GM12878 (cell line): Measurements from ENCODE around the gene TCEAL1. TPM values are rescaled to one million over a fixed set of nuclear protein-coding genes. Genes with fewer than 3 reads are reported as not detected.

Source experiments
- ATF7 ChIP-seq: fragments of 450-650 bp; IDR thresholded peaks from 2 replicates; pipeline ENCODE4 v1.6.1; 2016; ENCODE audit warnings: low read depth, mild to moderate bottlenecking
- BHLHE40 ChIP-seq, 2 experiments: fragments of 450-650 bp in 1 of 2; IDR thresholded peaks; 2 replicates each; pipeline ENCODE4 v1.6.1; 2011 to 2017; ENCODE audit warnings: low read depth in 2 of 2, borderline replicate concordance in 1 of 2, improper control_type of control experiment in 1 of 2, low read length in 1 of 2, mild to moderate bottlenecking in 1 of 2
- FOS ChIP-seq: IDR thresholded peaks from 3 replicates; pipeline ENCODE4 v1.6.1; 2011; ENCODE audit warnings: borderline replicate concordance; ENCODE audit not compliant: insufficient read length; ENCODE audit errors: extremely low read depth
- IKZF2 ChIP-seq, 2 experiments: fragments of 450-650 bp; IDR thresholded peaks; 2 replicates each; pipeline ENCODE4 v1.6.1; 2017; ENCODE audit warnings: mild to moderate bottlenecking in 2 of 2, moderate library complexity in 2 of 2
- JUND ChIP-seq: IDR thresholded peaks from 2 replicates; pipeline ENCODE4 v1.6.1; 2012; ENCODE audit warnings: low read depth, mild to moderate bottlenecking, low read length, improper control_type of control experiment, moderate library complexity
- MXI1 ChIP-seq: fragments of 150-350 bp; IDR thresholded peaks from 2 replicates; pipeline ENCODE4 v1.6.1; 2011; ENCODE audit warnings: low read depth, mild to moderate bottlenecking, inconsistent platforms, low read length, improper control_type of control experiment
- NBN ChIP-seq: fragments of 450-650 bp; IDR thresholded peaks from 2 replicates; pipeline ENCODE4 v1.6.1; 2016
- POLR2A ChIP-seq: IDR thresholded peaks from 2 replicates; pipeline ENCODE4 v1.6.1; 2011; ENCODE audit warnings: low read depth, mild to moderate bottlenecking, low read length
- POU2F2 ChIP-seq: IDR thresholded peaks from 3 replicates; pipeline ENCODE4 v1.6.1; 2011; ENCODE audit warnings: low read depth, mild to moderate bottlenecking, low read length, borderline replicate concordance
- SMAD5 ChIP-seq: IDR thresholded peaks from 2 replicates; pipeline ENCODE4 v1.6.1; 2016; ENCODE audit warnings: antibody characterized with exemption, low read depth
- TCF3 ChIP-seq: IDR thresholded peaks from 2 replicates; pipeline ENCODE4 v1.6.1; 2012; ENCODE audit warnings: low read depth, mild to moderate bottlenecking, low read length, borderline replicate concordance; ENCODE audit not compliant: insufficient read depth
- YY1 ChIP-seq: IDR thresholded peaks from 2 replicates; pipeline ENCODE4 v1.6.1; 2011; ENCODE audit warnings: low read depth, mild to moderate bottlenecking, low read length
- ZSCAN29 ChIP-seq: fragments of 450-650 bp; IDR thresholded peaks from 2 replicates; pipeline ENCODE4 v1.6.1; 2017; ENCODE audit warnings: mild to moderate bottlenecking, moderate library complexity
- polyA plus RNA-seq, 11 experiments: library from polyadenylated mRNA; depleted of rRNA in 4 of 11; unstranded in 6 of 11; stranded (reverse) in 5 of 11; fragments of >200 nt; fragmentation: Nextera tagmentation in 4 of 11; fragmentation: Illumina TruSeq in 1 of 11; extraction: Ambion mirVana in 4 of 11; extraction: Trizol in 1 of 11; gene quantifications; 1 replicate in 1 of 11; 2 replicates in 10 of 11; pipeline versions ENCODE4 v1.2.1 to v1.2.3, GENCODE V29; 2011 to 2016; ENCODE audit warnings: inconsistent platforms in 2 of 11, missing spikeins in 2 of 11, low read depth in 1 of 11
- total RNA-seq, 4 experiments: library from RNA; depleted of rRNA in 3 of 4; stranded (reverse); fragments of >200 nt in 3 of 4; fragmentation: Illumina TruSeq in 1 of 4; extraction: Trizol in 1 of 4; gene quantifications; 2 replicates each; pipeline versions ENCODE4 v1.2.1 to v1.2.3, GENCODE V29; 2013 to 2021
- TF ChIP-seq, protein P1 (sequence below): IDR thresholded peaks from 2 replicates; pipeline ENCODE4 v1.6.1; 2011; ENCODE audit warnings: borderline replicate concordance, low read depth, mild to moderate bottlenecking, moderate library complexity, mixed read lengths, low read length; ENCODE audit not compliant: insufficient read depth; ENCODE audit errors: extremely low read length
- TF ChIP-seq, protein P2 (sequence below): fragments of 450-650 bp; IDR thresholded peaks from 2 replicates; pipeline ENCODE4 v1.6.1; 2016; ENCODE audit warnings: mild to moderate bottlenecking

The TCEAL1 gene
- total and polyA plus RNA-seq, 10 of the 15 experiments (the other 5 are each of a cell fraction or from before 2014, with no cell fraction given) = 10.1 to 24.3 (median 17.8) TPM

DNA sequence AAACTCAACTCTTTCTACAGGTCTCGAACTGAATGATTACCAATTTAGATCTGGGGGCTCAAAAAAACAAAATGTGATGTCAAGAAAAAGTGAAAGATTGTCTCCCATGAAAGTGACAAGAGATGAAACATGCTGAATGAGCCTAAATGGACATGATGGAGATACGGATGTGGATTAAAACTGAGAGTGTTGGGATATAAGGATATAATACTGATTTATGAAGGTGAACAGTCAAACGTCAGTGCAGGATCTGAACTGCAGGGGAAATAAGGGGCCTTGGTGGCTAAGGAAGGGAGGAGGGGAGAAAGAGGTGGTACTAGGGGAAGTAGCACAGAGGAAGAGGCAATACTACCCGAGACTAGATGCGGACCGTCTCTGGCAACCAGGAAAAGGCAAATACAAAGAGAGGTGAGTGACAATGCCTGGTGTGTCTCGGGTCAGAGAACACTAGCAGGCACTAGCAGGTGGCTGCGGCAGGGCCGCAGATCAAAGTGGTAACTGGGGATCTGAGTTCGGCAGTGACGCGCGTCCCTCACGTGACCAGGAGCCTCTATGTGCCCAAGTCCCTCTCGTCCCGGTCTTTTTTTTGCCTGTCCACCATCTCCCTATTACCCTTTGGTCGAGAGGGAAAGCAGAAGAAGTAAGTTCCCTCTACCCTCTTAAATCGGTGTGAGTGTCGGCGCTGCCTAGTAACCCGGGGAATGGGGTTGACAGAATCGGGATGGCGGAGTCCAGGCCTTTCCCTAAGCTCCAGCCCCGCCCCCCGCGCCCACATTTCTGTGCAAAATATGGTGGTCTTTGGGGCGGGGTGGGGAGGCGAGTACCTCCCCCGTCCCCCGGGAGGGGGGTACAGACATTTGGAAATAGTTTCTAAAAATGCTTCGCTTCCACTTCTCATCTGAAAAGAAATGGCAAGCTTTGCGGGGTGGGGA is at the start of gene TCEAL1 (continued):
- peak; percentile 38; the same call in 1 of the 2 replicates for TF ChIP-seq SMAD5
- TF ChIP-seq YY1 = 0 out of 2 replicates have a peak, but pooled peaks have one; percentile 35
- no peak for TF ChIP-seq POU2F2
- peak; percentile 77 to 93 for TF ChIP-seq BHLHE40 (IDR thresholded peaks at IDR 0.05; ENCODE audit: borderline replicate concordance in 1 of 2, low read depth in 2 of 2, low read length in 1 of 2)
- peak; percentile 64 for TF ChIP-seq POLR2A
- no peak for TF ChIP-seq ZSCAN29
- TF ChIP-seq MXI1 = 0 out of 2 replicates have a peak, but pooled peaks have one; percentile 27
- TF ChIP-seq TCF3 = 0 out of 2 replicates have a peak, but pooled peaks have one; percentile 29
- TF ChIP-seq JUND = no peak
- no peak for TF ChIP-seq FOS
- TF ChIP-seq, protein P1, sequence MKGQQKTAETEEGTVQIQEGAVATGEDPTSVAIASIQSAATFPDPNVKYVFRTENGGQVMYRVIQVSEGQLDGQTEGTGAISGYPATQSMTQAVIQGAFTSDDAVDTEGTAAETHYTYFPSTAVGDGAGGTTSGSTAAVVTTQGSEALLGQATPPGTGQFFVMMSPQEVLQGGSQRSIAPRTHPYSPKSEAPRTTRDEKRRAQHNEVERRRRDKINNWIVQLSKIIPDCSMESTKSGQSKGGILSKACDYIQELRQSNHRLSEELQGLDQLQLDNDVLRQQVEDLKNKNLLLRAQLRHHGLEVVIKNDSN = peak; percentile 92
- TF ChIP-seq NBN = 0 out of 2 replicates have a peak, but pooled peaks have one; percentile 21
- 0 out of 2 replicates have a peak, but pooled peaks have one; percentile 24 for TF ChIP-seq ATF7
- TF ChIP-seq, protein P2, sequence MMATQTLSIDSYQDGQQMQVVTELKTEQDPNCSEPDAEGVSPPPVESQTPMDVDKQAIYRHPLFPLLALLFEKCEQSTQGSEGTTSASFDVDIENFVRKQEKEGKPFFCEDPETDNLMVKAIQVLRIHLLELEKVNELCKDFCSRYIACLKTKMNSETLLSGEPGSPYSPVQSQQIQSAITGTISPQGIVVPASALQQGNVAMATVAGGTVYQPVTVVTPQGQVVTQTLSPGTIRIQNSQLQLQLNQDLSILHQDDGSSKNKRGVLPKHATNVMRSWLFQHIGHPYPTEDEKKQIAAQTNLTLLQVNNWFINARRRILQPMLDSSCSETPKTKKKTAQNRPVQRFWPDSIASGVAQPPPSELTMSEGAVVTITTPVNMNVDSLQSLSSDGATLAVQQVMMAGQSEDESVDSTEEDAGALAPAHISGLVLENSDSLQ = peak; percentile 63; the same call in 1 of the 2 replicates
- TF ChIP-seq IKZF2 (IDR thresholded peaks at IDR 0.05) = peak; percentile 7 to 20; a peak in 1 of 4 replicates
